ENCODE results near the gene TBC1D19. TPM values are rescaled to one million over a fixed set of nuclear protein-coding genes. Genes with fewer than 3 reads are reported as not detected.

TBC1D19 gene
- total and polyA plus RNA-seq, 2 donors (not counting 1 experiment from before 2014, with no cell fraction given), result 1.8 to 11.0 TPM

DNA sequence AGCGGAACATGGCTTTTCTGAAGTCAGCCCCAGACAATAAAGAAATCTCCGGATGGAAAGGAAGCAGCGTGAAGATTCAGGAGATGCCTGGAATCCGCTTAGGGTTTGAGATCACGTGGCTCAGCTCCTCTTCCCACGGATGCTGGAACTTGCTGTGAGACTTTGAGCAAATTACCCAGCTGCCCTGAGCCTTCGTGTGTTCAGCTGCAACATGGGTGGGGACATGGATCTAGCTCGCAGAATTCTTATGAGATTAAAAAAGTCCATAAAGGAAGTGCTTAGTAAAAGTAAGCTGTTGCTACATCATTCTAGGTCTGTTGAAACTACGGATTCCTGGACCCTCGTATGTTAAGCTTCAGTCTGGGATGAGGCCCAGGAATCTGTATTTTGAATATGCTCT, 221.0 kb downstream of the TBC1D19 start:
- H3K9me3 Mint-ChIP-seq (ENCODE audit: insufficient read depth), result no peaks in the 10 kb centered on the region
- Histone ChIP-seq H3K4me2 (replicated peaks; ENCODE audit: low read depth, low read length, poor library complexity, severe bottlenecking) (no peak overlapping the region), H3K27me3 (replicated peaks in 1 of 4; ENCODE audit: control extremely low read depth in 1 of 4, control insufficient read depth in 3 of 4, insufficient read depth in 4 of 4, low read length in 3 of 4) (peaks cover 0 to 24% (median 2%) of the 10 kb centered on the region in 4 experiments), H3K36me3 (replicated peaks in 1 of 2; ENCODE audit: control extremely low read depth in 1 of 2, control insufficient read depth in 1 of 2, extremely low read depth in 1 of 2, insufficient read depth in 2 of 2, low read length in 1 of 2) (no peaks in the 10 kb centered on the region), H3K9me3 (ENCODE audit: control extremely low read depth in 1 of 3, control insufficient read depth in 2 of 3, insufficient read depth in 1 of 3, low read length in 2 of 3) (peaks cover 0 to 10% (median 0%) of the 10 kb centered on the region in 3 donors), H3K4me3 (ENCODE audit: control extremely low read depth in 1 of 5, extremely low read depth in 1 of 5, insufficient read depth in 1 of 5, low read depth in 2 of 5, low read length in 4 of 5) (no peak overlapping the region), H3K4me1 (ENCODE audit: control insufficient read depth in 2 of 2, insufficient read depth in 2 of 2, low read length in 2 of 2) (peaks cover 28 to 30% of the 10 kb centered on the region in 2 donors), H4K20me1 (ENCODE audit: control insufficient read depth, insufficient read depth, low read length, poor library complexity, severe bottlenecking) (no peaks in the 10 kb centered on the region), H3K79me2 (ENCODE audit: control insufficient read depth, insufficient read depth, low read length) (no peaks in the 10 kb centered on the region), H3K27ac (ENCODE audit: low read length in 2 of 2) (no peak overlapping the region), H2AFZ (ENCODE audit: insufficient read depth, low read depth, low read length, poor library complexity, severe bottlenecking) (no peak overlapping the region), H3K9ac (ENCODE audit: low read length) (no peak overlapping the region)
- no peak for DNase-seq
- POLR2A ChIA-PET, result no interaction called here
- no peak overlapping the region for H3K27ac Mint-ChIP-seq
- TF ChIP-seq, protein P1, sequence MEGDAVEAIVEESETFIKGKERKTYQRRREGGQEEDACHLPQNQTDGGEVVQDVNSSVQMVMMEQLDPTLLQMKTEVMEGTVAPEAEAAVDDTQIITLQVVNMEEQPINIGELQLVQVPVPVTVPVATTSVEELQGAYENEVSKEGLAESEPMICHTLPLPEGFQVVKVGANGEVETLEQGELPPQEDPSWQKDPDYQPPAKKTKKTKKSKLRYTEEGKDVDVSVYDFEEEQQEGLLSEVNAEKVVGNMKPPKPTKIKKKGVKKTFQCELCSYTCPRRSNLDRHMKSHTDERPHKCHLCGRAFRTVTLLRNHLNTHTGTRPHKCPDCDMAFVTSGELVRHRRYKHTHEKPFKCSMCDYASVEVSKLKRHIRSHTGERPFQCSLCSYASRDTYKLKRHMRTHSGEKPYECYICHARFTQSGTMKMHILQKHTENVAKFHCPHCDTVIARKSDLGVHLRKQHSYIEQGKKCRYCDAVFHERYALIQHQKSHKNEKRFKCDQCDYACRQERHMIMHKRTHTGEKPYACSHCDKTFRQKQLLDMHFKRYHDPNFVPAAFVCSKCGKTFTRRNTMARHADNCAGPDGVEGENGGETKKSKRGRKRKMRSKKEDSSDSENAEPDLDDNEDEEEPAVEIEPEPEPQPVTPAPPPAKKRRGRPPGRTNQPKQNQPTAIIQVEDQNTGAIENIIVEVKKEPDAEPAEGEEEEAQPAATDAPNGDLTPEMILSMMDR (IDR thresholded peaks at IDR 0.05), result no peak
- TF ChIP-seq EZH2 (IDR thresholded peaks at IDR 0.05; ENCODE audit: borderline replicate concordance, insufficient read depth, low read depth, low read length, poor library complexity, severe bottlenecking), result no peak
- H3K27me3 Mint-ChIP-seq, result peaks cover 9% of the 10 kb centered on the region
- CTCF ChIA-PET, result no interaction called here
- ATAC-seq (ENCODE audit: low read depth), result no peak
- intact Hi-C loops (cut with micrococcal nuclease), result no loop called here
- WGBS (ENCODE audit: insufficient coverage), result 98% methylated on average over 8 of the region's 10 CpGs
- H3K4me1 Mint-ChIP-seq, result peaks cover 39% of the 10 kb centered on the region
- no peak overlapping the region for H3K4me3 Mint-ChIP-seq

Small RNA genes lying within 50 kb of the gene (small RNA-seq; reads per million reads assigned to genes)
- gene RF00284 (ENCODE audit: insufficient read length, low read depth, low replicate concordance), result not detected

Other genes starting within 250 kb of the TBC1D19 start
- gene CCKAR, start 93.6 kb upstream of the TBC1D19 start, total RNA-seq, result not detected in 2 replicates
- not detected in 2 replicates for gene CCKAR, start 93.6 kb upstream of the TBC1D19 start, polyA plus RNA-seq